NCI-H1694 (cell line): Measurements from ENCODE around the gene PANK3.
"Not testable (repeated sequence)": the region's sequence is repeated elsewhere in the genome, so short reads cannot be mapped to it uniquely, and the experiment has no call there.

Experiments
- DNase-seq: peaks from one replicate; lab custom pipeline; 2025; lab: John Stamatoyannopoulos, UW

PANK3 gene

GRCh38 chr5:168578538-168579487, at the start of gene PANK3:
Gene PANK3, minus strand, starts transcription at chr5:168579368. Its CDS starts 85 bp downstream, at chr5:168579283.
- DNase-seq, result peak; percentile 33

- no peak for DNase-seq
These were observed 45.7 kb upstream of the PANK3 start for GRCh38 chr5:168624850-168625364.

GRCh38 chr5:168620807-168621206, 41.6 kb upstream of the PANK3 start:
- no peak for DNase-seq

- DNase-seq, result no peak
These were observed 35.5 kb upstream of the PANK3 start for GRCh38 chr5:168614661-168615060.

- DNase-seq, result no peak
These were observed 34.8 kb upstream of the PANK3 start for GRCh38 chr5:168613996-168614395.

GRCh38 chr5:168613396-168613795, 34.2 kb upstream of the PANK3 start:
- no peak for DNase-seq

GRCh38 chr5:168612996-168613395, 33.8 kb upstream of the PANK3 start:
- DNase-seq, result no peak

GRCh38 chr5:168612123-168612522, 33.0 kb upstream of the PANK3 start:
- DNase-seq, result no peak

GRCh38 chr5:168611165-168611564, 32.0 kb upstream of the PANK3 start:
- no peak for DNase-seq

- no peak for DNase-seq
These were observed 30.8 kb upstream of the PANK3 start for GRCh38 chr5:168609806-168610482.

- DNase-seq, result no peak
These were observed 29.7 kb upstream of the PANK3 start for GRCh38 chr5:168608821-168609220.

GRCh38 chr5:168608386-168608785, 29.2 kb upstream of the PANK3 start:
- DNase-seq, result no peak

GRCh38 chr5:168607946-168608345, 28.8 kb upstream of the PANK3 start:
- DNase-seq, result no peak

- no peak for DNase-seq
These were observed 27.4 kb upstream of the PANK3 start for GRCh38 chr5:168606562-168606961.

- DNase-seq, result no peak
These were observed 25.3 kb upstream of the PANK3 start for GRCh38 chr5:168604436-168604835.

GRCh38 chr5:168603746-168604145, 24.6 kb upstream of the PANK3 start:
- no peak for DNase-seq

GRCh38 chr5:168602517-168602916, 23.3 kb upstream of the PANK3 start:
- no peak for DNase-seq

- DNase-seq, result no peak
These were observed 22.8 kb upstream of the PANK3 start for GRCh38 chr5:168601972-168602371.

GRCh38 chr5:168600409-168600808, 21.2 kb upstream of the PANK3 start:
- no peak for DNase-seq

- DNase-seq, result no peak
These were observed 20.7 kb upstream of the PANK3 start for GRCh38 chr5:168599826-168600225.

- DNase-seq, result no peak
These were observed 19.5 kb upstream of the PANK3 start for GRCh38 chr5:168598639-168599038.

GRCh38 chr5:168596927-168597326, 17.8 kb upstream of the PANK3 start:
- no peak for DNase-seq

- DNase-seq, result not testable (repeated sequence)
These were observed 17.0 kb upstream of the PANK3 start for GRCh38 chr5:168596122-168596521.
